HepG2 (cell line): Measurements from ENCODE around the gene KRT40. TPM values are rescaled to one million over a fixed set of nuclear protein-coding genes. Genes with fewer than 3 reads are reported as not detected.

ENCODE experiments used
- ADNP ChIP-seq: sonication (generic); formaldehyde crosslinking; IDR thresholded peaks from 2 replicates; pipeline ENCODE4 v1.4.0; 2020; ENCODE audit warnings: missing genetic modification reagents
- E2F5 ChIP-seq: sonication (generic); formaldehyde crosslinking; conservative IDR thresholded peaks from 2 replicates; pipeline ENCODE4 v1.4.0; 2020; ENCODE audit warnings: missing genetic modification reagents
- ETV6 ChIP-seq: sonication (generic); formaldehyde crosslinking; conservative IDR thresholded peaks from 2 replicates; pipeline ENCODE4 v1.4.0; 2020; ENCODE audit warnings: missing genetic modification reagents
- FOXA3 ChIP-seq: IDR thresholded peaks from 2 replicates; pipeline ENCODE4 v1.6.1; 2016; ENCODE audit warnings: missing genetic modification reagents, missing compliant biosample characterization
- GATA4 ChIP-seq: sonication (generic); IDR thresholded peaks from 2 replicates; pipeline ENCODE4 v1.6.1; 2016; ENCODE audit warnings: antibody characterized with exemption, low read depth, borderline replicate concordance
- GPBP1L1 ChIP-seq: sonication (generic); formaldehyde crosslinking; IDR thresholded peaks from 2 replicates; pipeline ENCODE4 v1.5.0; 2020; ENCODE audit warnings: mild to moderate bottlenecking, missing genetic modification reagents
- HCFC1 ChIP-seq: fragments of 150-350 bp; IDR thresholded peaks from 2 replicates; pipeline ENCODE4 v1.6.1; 2014; ENCODE audit warnings: low read depth, low read length
- HOXA7 ChIP-seq: sonication (generic); formaldehyde crosslinking; IDR thresholded peaks from 2 replicates; pipeline ENCODE4 v1.8.1; 2022; ENCODE audit warnings: mild to moderate bottlenecking, missing genetic modification reagents, moderate library complexity
- KDM5B ChIP-seq: sonication (generic); formaldehyde crosslinking; IDR thresholded peaks from 2 replicates; pipeline ENCODE4 v1.4.0; 2020; ENCODE audit warnings: missing genetic modification reagents, mild to moderate bottlenecking, borderline replicate concordance
- NFE2 ChIP-seq: sonication (generic); formaldehyde crosslinking; IDR thresholded peaks from 2 replicates; pipeline ENCODE4 v1.4.0; 2020; ENCODE audit warnings: missing genetic modification reagents
- PTBP1 ChIP-seq: fragments of 200-400 bp; formaldehyde crosslinking; IDR thresholded peaks from 2 replicates; pipeline ENCODE4 v1.6.1; 2018; ENCODE audit warnings: low read length, low read depth; ENCODE audit not compliant: poor library complexity, severe bottlenecking
- RARA ChIP-seq: IDR thresholded peaks from 2 replicates; pipeline ENCODE4 v1.6.1; 2016; ENCODE audit warnings: missing genetic modification reagents, missing compliant biosample characterization
- RCOR2 ChIP-seq: IDR thresholded peaks from 2 replicates; pipeline ENCODE4 v1.6.1; 2016; ENCODE audit warnings: missing biosample characterization, missing genetic modification reagents
- RNF2 ChIP-seq: fragments of 450-650 bp; conservative IDR thresholded peaks from 2 replicates; pipeline ENCODE4 v1.6.1; 2016; ENCODE audit warnings: low read depth
- SOX5 ChIP-seq: IDR thresholded peaks from 2 replicates; pipeline ENCODE4 v1.6.1; 2016; ENCODE audit warnings: borderline replicate concordance
- TCF7 ChIP-seq: sonication (generic); IDR thresholded peaks from 2 replicates; pipeline ENCODE4 v1.6.1; 2016; ENCODE audit warnings: antibody characterized with exemption, low read depth
- TMF1 ChIP-seq: sonication (generic); formaldehyde crosslinking; IDR thresholded peaks from 2 replicates; pipeline ENCODE4 v1.8.1; 2022; ENCODE audit warnings: low read depth, missing genetic modification reagents
- ZBTB33 ChIP-seq: sonication (generic); formaldehyde crosslinking; IDR thresholded peaks from 2 replicates; pipeline ENCODE4 v1.4.0; 2020; ENCODE audit warnings: missing genetic modification reagents
- ZFP1 ChIP-seq: IDR thresholded peaks from 2 replicates; pipeline ENCODE4 v1.6.1; 2016
- ZNF180 ChIP-seq: sonication (generic); formaldehyde crosslinking; IDR thresholded peaks from 2 replicates; pipeline ENCODE4 v1.4.0; 2020; ENCODE audit warnings: low read depth, missing genetic modification reagents, borderline replicate concordance
- ZNF207 ChIP-seq: fragments of 450-650 bp; IDR thresholded peaks from 2 replicates; pipeline ENCODE4 v1.6.1; 2016; ENCODE audit warnings: antibody characterized with exemption, borderline replicate concordance
- ZNF235 ChIP-seq: sonication (generic); formaldehyde crosslinking; IDR thresholded peaks from 2 replicates; pipeline ENCODE4 v1.8.1; 2023; ENCODE audit warnings: mild to moderate bottlenecking, missing genetic modification reagents, borderline replicate concordance
- ZNF282 ChIP-seq: fragments of 450-650 bp; IDR thresholded peaks from 2 replicates; pipeline ENCODE4 v1.6.1; 2018; ENCODE audit not compliant: partially characterized antibody
- ZNF329 ChIP-seq: sonication (generic); formaldehyde crosslinking; IDR thresholded peaks from 2 replicates; pipeline ENCODE4 v1.9.0; 2021; ENCODE audit warnings: low read depth, mild to moderate bottlenecking, missing genetic modification reagents
- ZNF34 ChIP-seq: sonication (generic); formaldehyde crosslinking; IDR thresholded peaks from 2 replicates; pipeline ENCODE4 v1.4.0; 2020; ENCODE audit warnings: mild to moderate bottlenecking, missing genetic modification reagents, borderline replicate concordance
- ZSCAN31 ChIP-seq: sonication (generic); formaldehyde crosslinking; IDR thresholded peaks from 2 replicates; pipeline ENCODE4 v1.5.0; 2020; ENCODE audit warnings: low read depth, mild to moderate bottlenecking, missing genetic modification reagents
- polyA plus RNA-seq, 8 experiments: library from polyadenylated mRNA; depleted of rRNA in 3 of 8; stranded (reverse) in 7 of 8; unstranded in 1 of 8; fragments of >200 nt; fragmentation: Illumina TruSeq in 4 of 8; extraction: Trizol in 4 of 8; gene quantifications; 2 replicates each; pipeline versions ENCODE4 v1.2.1 to v1.2.3, GENCODE V29; 2011 to 2016; ENCODE audit warnings: low read depth in 4 of 8, missing spikeins in 1 of 8, mixed read lengths in 1 of 8; ENCODE audit not compliant: insufficient read depth in 1 of 8
- total RNA-seq, 5 experiments: library from RNA; depleted of rRNA; stranded (reverse); fragments of >200 nt; fragmentation: Illumina TruSeq; extraction: Trizol; gene quantifications; 2 replicates each; pipeline ENCODE4 v1.2.3, GENCODE V29; 2016; ENCODE audit warnings: low read depth in 1 of 5

KRT40 gene
- total and polyA plus RNA-seq, 2 of the 13 experiments (the other 11 are each of a cell fraction or from before 2014, with no cell fraction given) = not detected

GRCh38 chr17:40956401-40957254 is 27.5 kb downstream of the KRT40 start (continued):
- TF ChIP-seq E2F5 (CRISPR knock-in tag) = no peak
- no peak for TF ChIP-seq TMF1
- peak; percentile 100 for TF ChIP-seq TCF7
- TF ChIP-seq ZNF207 = no peak
- no peak for TF ChIP-seq ZNF34 (CRISPR knock-in tag)
- TF ChIP-seq ZSCAN31 = peak; percentile 77; the same call in 1 of the 2 replicates
- no peak; the same call in 1 of the 2 replicates for TF ChIP-seq HCFC1
- TF ChIP-seq ZBTB33 (CRISPR knock-in tag) = peak; percentile 69; the same call in 1 of the 2 replicates
- no peak for TF ChIP-seq HOXA7
- no peak for TF ChIP-seq GPBP1L1 (CRISPR knock-in tag)
- TF ChIP-seq ZNF235 (CRISPR knock-in tag) = no peak
- no peak for TF ChIP-seq ZNF282
- peak; percentile 99 for TF ChIP-seq GATA4
- peak; percentile 18; the same call in 1 of the 2 replicates for TF ChIP-seq NFE2 (CRISPR knock-in tag)
- TF ChIP-seq PTBP1 = no peak
- TF ChIP-seq RARA = peak; percentile 100
- TF ChIP-seq ETV6 (CRISPR knock-in tag) = peak; percentile 85
- TF ChIP-seq ZNF329 = 0 out of 2 replicates have a peak, but pooled peaks have one; percentile 80
- TF ChIP-seq KDM5B (CRISPR knock-in tag) = no peak
- TF ChIP-seq SOX5 (CRISPR knock-in tag) = peak; percentile 98
- 0 out of 2 replicates have a peak, but pooled peaks have one; percentile 70 for TF ChIP-seq RNF2
- no peak for TF ChIP-seq ADNP (CRISPR knock-in tag)
- no peak for TF ChIP-seq ZNF180 (CRISPR knock-in tag)
- peak; percentile 96 for TF ChIP-seq ZFP1 (CRISPR knock-in tag)
- peak; percentile 99 for TF ChIP-seq RCOR2 (CRISPR knock-in tag)
- TF ChIP-seq FOXA3 = peak; percentile 100
